Measurements from ENCODE around the gene FALEC.

DNA sequence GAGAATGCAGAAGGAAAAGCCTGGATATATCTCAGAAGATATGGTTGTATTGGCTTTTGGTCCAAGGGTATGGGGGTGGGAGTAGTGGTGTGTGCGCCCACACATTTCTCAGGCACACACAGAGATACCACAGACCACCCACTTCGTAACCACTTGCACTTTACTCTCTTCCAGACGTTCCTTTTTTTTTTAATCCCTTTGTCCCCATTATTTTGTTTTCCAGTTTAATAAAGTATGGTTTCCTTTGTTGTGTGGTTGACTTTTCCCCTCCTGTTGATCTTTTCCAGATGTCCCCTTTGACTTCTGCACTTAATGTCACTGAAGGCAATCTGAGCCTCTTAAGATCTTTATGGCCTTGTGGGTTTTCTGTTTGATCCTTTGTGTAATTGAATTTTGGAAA lies 38.8 kb upstream of the FALEC start:
- no peak for TF ChIP-seq CTCF (IDR thresholded peaks at IDR 0.05; ENCODE audit: insufficient read depth, low read length, poor library complexity, severe bottlenecking)
- no peak for TF ChIP-seq EZH2phosphoT487 (conservative IDR thresholded peaks at IDR 0.05; ENCODE audit: low read length)
